Stimulated activated CD8-positive, alpha-beta memory T cell treated with anti-CD3 and anti-CD28 coated beads, Interleukin-4, amount 100 ng/mL, for 4 hours (primary cell): Measurements from ENCODE around the gene WSB1.
"Not testable (repeated sequence)": the region's sequence is repeated elsewhere in the genome, so short reads cannot be mapped to it uniquely, and the experiment has no call there.

ENCODE experiments used
- DNase-seq, 2 donors: peaks; one replicate each; pipeline ENCODE4 v3.0.0-alpha.2; 2020; ENCODE audit warnings: low read depth in 2 of 2, low spot score in 1 of 2

Gene WSB1, protein sequence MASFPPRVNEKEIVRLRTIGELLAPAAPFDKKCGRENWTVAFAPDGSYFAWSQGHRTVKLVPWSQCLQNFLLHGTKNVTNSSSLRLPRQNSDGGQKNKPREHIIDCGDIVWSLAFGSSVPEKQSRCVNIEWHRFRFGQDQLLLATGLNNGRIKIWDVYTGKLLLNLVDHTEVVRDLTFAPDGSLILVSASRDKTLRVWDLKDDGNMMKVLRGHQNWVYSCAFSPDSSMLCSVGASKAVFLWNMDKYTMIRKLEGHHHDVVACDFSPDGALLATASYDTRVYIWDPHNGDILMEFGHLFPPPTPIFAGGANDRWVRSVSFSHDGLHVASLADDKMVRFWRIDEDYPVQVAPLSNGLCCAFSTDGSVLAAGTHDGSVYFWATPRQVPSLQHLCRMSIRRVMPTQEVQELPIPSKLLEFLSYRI

DNA sequence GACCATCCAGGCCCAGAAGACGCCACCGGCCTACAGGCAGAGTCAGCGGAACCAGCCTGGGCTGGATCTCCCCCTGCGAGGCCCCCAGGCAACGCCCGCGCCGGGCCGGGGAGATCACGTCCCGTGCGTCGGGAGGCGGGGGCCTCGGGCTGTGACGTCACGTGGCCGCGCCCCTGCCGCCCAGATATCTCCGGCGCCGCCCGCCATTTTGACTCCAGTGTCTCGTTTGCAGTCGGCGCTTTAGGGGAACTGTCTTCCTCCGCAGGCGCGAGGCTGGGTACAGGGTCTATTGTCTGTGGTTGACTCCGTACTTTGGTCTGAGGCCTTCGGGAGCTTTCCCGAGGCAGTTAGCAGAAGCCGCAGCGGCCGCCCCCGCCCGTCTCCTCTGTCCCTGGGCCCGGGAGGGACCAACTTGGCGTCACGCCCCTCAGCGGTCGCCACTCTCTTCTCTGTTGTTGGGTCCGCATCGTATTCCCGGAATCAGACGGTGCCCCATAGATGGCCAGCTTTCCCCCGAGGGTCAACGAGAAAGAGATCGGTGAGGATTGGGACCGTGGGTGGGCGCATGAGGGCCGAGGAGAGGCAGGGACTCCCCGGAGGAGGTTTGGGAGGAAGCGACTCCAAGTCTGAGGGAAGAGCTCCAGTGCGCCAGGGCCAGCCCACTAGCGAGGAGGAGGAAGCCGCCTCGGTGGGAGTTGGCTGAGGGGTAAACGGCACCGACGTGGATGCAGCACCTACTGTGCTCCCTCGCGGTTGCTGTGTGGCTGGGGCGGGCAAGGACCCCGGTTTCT lies at the start of gene WSB1:
Gene WSB1 (plus strand): TSS at position 217 of the 791 bp plus-strand sequence. CDS start 282 bp downstream, at position 499.
- DNase-seq = peak; percentile 78 to 79

DNA sequence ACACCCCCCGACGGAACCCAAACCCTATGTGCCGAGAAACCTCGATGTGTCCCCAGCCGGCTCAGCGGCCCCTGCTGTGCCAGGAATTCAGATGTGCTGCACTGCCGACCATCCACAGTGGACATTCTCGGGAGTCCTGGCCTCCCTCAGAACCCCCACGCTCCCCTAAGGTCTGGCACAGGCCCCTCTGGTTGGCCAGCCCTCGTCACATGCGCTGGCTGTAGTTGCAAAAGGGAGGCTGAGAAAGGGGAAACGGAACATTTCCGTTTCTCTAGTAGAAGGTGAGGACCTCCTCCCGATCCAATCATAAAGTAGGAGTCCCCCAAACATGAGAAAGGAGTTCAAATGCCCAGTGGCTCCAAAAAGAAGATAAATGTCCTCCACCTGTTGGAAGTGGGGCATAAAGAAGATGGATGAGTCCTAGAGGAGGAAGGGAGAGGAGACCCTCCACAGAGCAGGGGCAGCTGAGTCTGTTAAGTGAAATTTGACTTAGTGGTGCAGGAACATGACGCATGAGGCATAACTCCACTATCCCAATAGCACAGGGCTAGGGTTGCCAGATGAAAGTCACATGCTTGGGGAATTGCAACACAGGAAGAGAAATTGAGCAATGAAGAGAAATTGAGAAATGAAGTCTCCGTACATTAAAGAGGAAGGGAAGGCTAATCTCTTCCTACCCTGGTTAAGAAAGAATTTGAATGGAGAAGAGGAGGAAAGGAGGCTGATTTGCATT lies 49.3 kb upstream of the WSB1 start:
- no peak for DNase-seq

DNA sequence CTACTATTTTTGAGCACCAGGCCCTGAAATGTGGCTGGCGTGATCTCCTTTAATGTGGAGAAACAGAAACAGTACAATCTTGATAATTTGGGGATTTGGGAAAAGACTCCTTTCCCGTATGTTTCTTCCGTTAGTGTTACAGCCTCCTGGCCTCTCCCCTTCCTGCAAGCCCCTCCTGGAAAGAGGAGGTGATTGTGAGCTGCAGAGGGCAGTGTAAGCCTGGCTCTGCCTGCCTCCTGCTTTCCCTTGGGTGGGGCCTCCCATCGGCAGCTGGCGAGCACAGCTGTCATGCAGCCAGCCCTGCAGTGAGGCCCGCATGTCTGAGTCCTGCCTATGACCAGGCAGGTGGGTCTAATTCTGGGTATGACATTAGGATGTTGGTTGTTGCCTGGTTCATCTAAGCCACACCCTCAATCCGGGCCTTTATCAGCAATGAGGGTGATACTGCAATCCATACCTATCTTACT lies 48.7 kb upstream of the WSB1 start:
- peak in 1 of 2 donors; percentile 3 for DNase-seq

DNA sequence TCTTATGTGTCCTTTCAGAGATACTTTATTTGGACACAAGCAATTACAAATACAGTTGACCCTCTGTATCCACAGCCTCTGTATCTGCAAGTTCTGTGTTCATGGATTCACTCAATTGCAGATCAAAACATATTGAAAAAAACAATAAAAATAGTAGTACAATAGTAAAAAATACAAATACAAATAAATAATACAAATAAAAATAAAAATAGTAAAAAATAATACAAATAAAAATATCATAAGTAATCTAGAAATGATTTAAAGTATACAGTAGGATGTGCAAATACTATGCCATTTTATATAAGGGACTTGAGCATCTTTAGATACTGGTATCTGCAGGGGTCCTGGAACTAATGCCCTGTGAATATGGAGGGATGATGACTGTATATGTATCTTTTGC lies 47.4 kb upstream of the WSB1 start:
- no peak for DNase-seq

DNA sequence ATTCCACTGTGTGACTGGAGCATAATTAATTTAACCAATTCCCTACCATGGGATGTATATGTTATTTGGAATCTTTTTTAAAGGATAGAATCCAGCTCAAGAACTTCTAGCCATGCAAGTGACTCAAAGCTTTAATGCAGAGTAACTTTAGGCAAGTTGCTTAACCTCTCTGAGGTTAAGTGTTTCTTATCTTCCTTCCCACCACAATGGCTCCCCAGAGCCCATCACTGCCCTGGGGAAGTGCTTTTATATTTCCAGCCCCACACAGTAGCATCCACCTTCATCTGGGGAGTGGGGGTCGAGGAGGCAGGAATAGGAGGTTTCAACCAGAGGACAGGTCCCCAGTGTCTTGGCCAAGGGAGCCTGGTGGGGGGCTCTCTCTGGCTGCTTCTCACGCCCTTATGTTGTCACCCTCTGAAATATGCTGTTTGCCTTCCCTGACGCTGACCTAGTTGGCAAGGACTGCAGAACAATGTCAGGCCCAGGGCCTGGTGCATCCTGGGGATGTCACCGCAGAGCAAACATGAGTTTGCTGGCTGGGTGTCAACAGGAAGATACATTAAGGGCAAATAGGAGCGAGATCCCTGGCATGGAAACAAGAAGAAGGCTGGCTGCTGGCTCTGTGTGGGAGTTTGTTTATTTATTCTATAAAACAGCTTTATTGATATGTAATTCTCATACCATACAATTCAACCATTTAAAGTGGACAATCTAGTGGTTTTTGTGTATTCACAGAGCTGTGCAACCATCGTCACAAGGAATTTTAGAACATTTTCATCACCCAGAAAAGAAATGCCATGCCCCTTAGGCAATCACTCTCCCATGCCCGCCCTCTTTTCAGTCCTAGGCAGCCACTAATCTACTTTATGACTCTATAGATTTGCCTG lies 46.6 kb upstream of the WSB1 start:
- no peak for DNase-seq

DNA sequence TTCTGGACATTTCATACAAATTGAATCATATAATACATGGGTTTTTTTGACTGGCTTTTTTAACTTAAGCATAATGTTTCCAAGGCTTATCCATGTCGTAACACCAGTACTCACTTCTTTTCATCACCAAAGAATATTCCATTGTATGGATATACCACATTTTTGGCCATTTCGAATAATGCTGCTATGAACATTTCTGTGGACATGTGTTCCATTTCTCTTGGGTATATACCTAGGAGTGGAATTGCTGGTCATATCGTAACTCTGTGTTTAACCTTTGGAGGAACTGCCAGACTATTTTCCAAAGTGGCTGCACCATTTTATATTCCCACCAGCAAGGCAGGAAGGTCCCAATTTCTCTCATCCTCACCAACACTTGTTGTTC lies 46.0 kb upstream of the WSB1 start:
- DNase-seq = no peak

DNA sequence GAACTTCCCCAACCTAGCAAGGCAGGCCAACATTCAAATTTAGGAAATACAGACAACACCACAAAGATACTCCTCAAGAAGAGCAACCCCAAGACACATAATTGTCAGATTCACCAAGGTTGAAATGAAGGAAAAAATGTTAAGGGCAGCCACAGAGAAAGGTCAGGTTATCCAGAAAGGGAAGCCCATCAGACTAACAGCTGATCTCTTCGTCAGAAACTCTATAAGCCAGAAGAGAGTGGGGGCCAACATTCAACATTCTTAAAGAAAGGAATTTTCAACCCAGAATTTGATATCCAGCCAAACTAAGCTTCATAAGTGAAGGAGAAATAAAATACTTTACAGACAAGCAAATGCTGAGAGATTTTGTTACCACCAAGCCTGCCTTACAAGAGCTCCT lies 43.1 kb upstream of the WSB1 start:
- not testable (repeated sequence) for DNase-seq

DNA sequence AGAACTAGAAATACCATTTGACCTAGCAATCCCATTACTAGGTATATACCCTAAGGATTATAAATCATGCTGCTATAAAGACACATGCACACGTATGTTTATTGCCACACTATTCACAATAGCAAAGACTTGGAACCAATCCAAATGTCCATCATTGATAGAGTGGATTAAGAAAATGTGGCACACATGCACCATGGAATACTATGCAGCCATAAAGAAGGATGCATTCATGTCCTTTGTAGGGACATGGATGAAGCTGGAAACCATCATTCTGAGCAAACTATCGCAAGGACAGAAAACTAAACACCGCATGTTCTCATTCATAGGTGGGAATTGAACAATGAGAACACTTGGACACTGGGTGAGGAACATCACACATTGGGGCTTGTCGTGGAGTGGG lies 39.1 kb upstream of the WSB1 start:
- DNase-seq = not testable (repeated sequence)

- no peak for DNase-seq
Observed at GRCh38 chr17:27256225-27257030, 37.5 kb upstream of the WSB1 start.

- DNase-seq = no peak
Observed at GRCh38 chr17:27257031-27257357, 36.9 kb upstream of the WSB1 start.

DNA sequence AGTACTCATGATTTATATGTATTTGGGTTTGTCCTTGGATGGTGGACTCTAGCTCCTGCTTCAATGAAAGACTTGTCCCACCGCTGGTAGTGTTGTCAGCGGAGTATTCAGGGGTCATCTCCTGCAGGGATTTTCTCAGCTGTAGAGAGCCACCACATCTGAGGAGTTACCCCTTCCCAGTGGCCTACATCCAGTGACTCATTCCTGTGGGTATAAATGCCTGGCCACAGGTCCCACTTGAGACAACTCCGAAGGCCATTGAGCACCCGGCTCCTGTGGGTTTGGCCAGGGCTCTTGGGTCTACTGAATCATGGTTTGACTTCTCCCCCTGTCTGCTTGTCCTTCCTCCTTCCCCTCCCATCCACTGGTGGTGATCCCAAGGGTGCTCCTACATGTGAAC lies 34.6 kb upstream of the WSB1 start:
- DNase-seq = no peak

DNA sequence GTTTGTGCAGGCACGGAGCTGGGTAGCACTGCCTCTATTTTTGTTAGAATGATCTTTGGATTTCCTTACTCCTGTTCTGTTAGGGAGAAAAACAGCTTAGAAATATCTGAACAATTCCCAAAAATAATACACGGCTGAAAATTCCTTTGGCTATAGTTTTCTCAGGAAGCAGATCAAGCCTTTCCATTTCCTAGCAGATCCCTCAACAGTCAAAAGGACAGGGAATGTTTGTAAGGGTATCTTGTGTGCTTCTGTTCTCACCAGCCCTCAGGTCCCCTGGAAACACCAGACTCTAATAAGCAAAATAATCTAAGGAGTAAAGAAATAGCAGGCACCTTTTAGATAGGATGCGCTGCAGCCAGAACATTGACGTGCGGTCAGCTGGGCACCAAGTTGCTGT lies 30.5 kb upstream of the WSB1 start:
- no peak for DNase-seq

DNA sequence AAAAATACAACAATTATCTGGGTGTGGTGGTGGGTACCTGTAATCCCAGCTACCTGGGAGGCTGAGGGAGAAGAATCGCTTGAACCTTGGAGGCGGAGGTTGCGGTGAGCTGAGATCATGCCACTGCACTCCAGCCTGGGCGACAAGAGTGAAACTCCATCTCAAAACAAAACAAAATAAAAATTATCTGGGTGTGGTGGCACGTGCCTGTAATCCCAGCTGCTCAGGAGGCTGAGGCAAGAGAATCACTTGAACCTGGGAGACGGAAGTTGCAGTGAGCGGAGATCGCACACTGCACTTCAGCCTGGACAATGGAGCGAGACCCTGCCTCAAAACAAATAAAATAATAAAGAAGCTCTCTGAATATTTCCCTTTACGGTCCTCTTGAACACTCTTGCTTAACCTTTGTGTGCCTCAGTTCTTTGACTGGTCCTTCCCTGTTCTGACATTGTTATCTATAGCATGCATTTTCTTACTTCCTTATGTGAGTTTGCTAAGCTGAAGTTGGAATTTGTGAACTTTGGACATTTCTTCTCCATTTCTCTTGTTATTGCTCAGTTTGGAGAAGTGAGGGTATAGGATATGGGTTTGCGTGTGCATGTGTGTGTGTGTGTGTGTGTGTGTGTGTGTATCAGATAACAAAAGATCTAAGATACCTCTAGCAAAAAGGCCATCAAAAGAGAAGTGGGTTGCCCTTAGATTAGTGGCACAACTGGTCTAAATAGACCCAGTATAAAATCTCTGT lies 29.7 kb upstream of the WSB1 start:
- no peak for DNase-seq

DNA sequence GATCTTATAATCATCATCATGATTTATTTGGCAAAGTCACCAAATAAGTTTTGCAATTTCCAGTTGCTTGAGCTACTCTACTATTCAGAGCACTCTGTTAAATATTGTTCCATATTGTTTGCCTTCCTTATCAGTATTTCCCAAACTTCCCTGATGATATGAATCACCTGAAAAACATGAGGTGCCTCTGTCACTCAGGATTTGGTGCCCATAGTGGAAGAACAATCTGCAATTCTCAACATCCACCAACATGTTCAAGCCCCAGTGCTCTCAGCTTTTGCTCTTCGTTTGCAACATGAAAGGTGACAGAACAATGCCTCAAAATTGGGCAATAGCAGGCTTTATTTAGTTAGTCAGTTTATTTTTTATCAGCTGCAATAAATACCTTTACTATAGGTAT lies 28.6 kb upstream of the WSB1 start:
- no peak for DNase-seq

GRCh38 chr17:27266228-27266627 lies 27.7 kb upstream of the WSB1 start:
- no peak for DNase-seq

GRCh38 chr17:27268394-27269085 lies 25.4 kb upstream of the WSB1 start:
- no peak for DNase-seq

DNA sequence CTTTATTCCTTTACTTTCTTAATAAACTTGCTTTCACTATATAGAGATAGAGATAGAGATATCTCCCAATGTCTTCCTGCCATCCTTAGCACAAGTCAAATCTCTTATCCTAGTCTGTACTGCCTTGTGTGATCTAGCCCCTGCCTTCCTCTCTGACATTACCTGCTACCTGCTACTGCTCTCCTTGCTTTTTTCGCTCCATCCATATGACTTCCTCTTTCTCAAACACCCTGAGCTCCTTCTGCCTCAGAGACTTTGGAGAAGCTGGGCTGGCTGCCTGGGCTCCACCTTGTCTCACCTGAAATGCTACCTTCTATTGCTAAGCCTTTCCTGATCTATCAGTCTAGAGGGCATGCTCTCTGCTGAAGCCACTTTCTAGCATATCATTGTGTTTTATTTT lies 24.7 kb upstream of the WSB1 start:
- DNase-seq = no peak

- DNase-seq = no peak
Observed at GRCh38 chr17:27269974-27270373, 23.9 kb upstream of the WSB1 start.
